Type B pancreatic cell (in vitro differentiated cells): Measurements from ENCODE around the gene RHEX. TPM values are rescaled to one million over a fixed set of nuclear protein-coding genes. Genes with fewer than 3 reads are reported as not detected.

ENCODE experiments used
- DNase-seq: peaks from one replicate; pipeline ENCODE4 v3.0.0; 2021; ENCODE audit warnings: mixed read lengths; ENCODE audit not compliant: unreplicated experiment; ENCODE audit errors: extremely low spot score
- H3K27ac Mint-ChIP-seq: 2 replicates; pipeline ENCODE4 v1.8.0; 2021; ENCODE audit warnings: mild to moderate bottlenecking, mixed read lengths
- H3K27me3 Mint-ChIP-seq: 2 replicates; pipeline ENCODE4 v1.8.0; 2021; ENCODE audit warnings: mixed read lengths
- H3K36me3 Mint-ChIP-seq: 2 replicates; pipeline ENCODE4 v1.8.0; 2021; ENCODE audit warnings: mixed read lengths
- H3K4me1 Mint-ChIP-seq: one replicate; pipeline ENCODE4 v1.8.0; 2021; ENCODE audit warnings: mixed read lengths; ENCODE audit not compliant: unreplicated experiment
- H3K4me3 Mint-ChIP-seq: 2 replicates; pipeline ENCODE4 v1.8.0; 2021; ENCODE audit warnings: mild to moderate bottlenecking, mixed read lengths
- H3K9me3 Mint-ChIP-seq: 2 replicates; pipeline ENCODE4 v1.8.0; 2021; ENCODE audit warnings: mixed read lengths
- total RNA-seq: library from RNA; stranded (reverse); gene quantifications from 2 replicates; pipeline ENCODE4 v1.2.1, GENCODE V29; 2021; ENCODE audit warnings: low replicate concordance
- TF ChIP-seq, protein P1 (sequence below): fragments of 200-600 bp; sonication (generic); conservative IDR thresholded peaks from 2 replicates; pipeline ENCODE4 v1.5.0; 2021; ENCODE audit warnings: antibody characterized with exemption, mild to moderate bottlenecking

Gene RHEX
- total RNA-seq, 1 donor from 2014 or later: not detected

DNA sequence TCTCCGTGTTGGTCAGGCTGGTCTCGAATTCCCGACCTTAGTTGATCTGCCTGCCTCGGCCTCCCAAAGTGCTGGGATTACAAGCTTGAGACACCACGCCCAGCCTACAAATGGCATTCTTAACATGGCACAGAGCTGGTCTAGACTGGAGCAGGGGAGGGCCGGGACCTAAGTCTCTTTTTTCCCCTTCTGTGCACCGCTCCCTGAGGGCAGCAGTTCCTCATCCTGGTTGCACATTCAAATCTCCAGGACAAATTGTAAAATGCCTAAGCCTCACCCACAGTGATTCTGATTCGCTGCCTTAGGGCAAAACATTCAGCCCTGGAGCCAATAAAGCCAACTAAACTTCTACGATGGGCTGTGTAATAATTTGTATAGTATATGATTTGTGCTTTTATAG lies 74.4 kb downstream of the RHEX start:
- TF ChIP-seq, protein P1, sequence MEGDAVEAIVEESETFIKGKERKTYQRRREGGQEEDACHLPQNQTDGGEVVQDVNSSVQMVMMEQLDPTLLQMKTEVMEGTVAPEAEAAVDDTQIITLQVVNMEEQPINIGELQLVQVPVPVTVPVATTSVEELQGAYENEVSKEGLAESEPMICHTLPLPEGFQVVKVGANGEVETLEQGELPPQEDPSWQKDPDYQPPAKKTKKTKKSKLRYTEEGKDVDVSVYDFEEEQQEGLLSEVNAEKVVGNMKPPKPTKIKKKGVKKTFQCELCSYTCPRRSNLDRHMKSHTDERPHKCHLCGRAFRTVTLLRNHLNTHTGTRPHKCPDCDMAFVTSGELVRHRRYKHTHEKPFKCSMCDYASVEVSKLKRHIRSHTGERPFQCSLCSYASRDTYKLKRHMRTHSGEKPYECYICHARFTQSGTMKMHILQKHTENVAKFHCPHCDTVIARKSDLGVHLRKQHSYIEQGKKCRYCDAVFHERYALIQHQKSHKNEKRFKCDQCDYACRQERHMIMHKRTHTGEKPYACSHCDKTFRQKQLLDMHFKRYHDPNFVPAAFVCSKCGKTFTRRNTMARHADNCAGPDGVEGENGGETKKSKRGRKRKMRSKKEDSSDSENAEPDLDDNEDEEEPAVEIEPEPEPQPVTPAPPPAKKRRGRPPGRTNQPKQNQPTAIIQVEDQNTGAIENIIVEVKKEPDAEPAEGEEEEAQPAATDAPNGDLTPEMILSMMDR: no peak
- Mint-ChIP-seq H3K27ac (no peak overlapping the region), H3K4me1 (no peaks in the 10 kb centered on the region), H3K4me3 (no peak overlapping the region), H3K36me3 (no peaks in the 10 kb centered on the region), H3K9me3 (no peaks in the 10 kb centered on the region), H3K27me3 (peaks cover 11% of the 10 kb centered on the region)
- DNase-seq: no peak

DNA sequence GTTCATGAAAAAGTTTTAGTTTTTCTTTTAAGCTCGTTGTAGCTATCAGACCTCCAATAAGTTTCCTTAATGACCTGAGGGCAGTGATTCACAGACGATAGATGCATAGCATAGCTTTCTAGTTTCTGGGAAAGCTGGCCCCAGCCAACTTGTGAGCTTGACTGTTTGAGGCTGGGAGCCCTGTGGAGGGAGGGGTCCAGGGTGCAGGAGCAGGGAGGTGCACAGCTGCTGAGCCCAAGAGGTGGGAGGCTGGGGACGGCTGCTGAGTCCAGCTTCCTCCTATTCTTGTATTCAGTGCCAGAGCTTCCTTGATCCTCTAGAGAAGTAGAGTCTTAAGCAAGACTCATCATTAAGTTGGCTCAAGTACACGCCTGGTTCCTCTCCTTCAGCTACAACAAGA lies 75.2 kb downstream of the RHEX start:
- H3K36me3 Mint-ChIP-seq: no peaks in the 10 kb centered on the region
- no peak overlapping the region for H3K27ac Mint-ChIP-seq
- no peak overlapping the region for H3K4me3 Mint-ChIP-seq
- peaks cover 8% of the 10 kb centered on the region for H3K27me3 Mint-ChIP-seq
- TF ChIP-seq, protein P1: no peak
- no peaks in the 10 kb centered on the region for H3K9me3 Mint-ChIP-seq
- no peaks in the 10 kb centered on the region for H3K4me1 Mint-ChIP-seq
- DNase-seq: no peak

DNA sequence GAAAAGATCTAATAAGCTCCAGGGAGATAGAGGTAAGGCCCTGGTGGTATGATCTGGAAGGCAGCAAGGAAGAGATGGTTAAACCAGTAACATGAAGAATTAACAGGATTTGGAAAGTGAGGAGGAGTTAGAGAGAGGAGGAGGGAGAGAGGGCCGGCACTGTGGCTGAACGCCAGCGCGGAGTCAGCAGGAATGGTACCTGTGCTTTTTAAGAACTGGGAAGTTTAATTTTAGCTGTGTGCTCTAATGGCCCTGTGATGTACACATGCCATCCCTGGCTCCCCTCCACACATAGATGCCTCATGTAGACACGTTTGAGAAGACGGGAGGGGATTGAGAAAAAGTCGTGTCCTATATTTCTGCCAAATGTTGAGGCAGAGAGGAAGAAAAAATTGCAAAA lies 78.1 kb downstream of the RHEX start:
- no peaks in the 10 kb centered on the region for H3K36me3 Mint-ChIP-seq
- no peak overlapping the region for H3K4me3 Mint-ChIP-seq

DNA sequence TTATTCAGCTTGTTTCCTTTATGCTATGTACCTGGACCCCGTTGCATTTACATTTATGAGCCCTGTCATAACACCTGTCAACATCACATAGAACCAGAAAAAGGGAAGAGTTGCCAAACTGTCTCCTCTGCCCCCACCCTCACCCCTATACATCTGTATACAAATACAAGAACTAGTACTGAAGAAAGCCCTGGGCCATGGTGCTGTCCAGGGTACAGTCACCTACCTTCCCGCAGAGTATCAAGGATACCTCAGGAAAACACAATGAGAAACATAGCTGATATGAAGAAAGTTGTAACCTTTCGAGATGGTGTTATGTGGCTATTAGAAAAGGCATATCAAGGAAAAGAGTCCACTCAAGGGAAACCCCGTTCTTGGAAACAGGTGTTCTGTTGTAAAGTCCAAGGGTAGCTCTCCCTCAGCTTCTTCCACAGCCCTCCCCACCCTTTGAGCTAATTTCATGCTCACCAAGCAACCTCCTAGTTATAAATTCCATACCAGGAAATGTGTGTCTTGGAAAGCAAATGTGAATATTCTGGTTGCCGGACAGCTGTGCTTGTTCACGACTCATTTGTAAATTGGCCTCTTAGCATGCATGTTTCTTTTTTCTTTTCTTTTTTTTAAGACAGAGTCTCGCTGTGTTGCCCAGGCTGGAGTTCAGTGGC lies 80.9 kb downstream of the RHEX start:
- Mint-ChIP-seq H3K27ac (no peak overlapping the region), H3K9me3 (no peaks in the 10 kb centered on the region), H3K36me3 (no peaks in the 10 kb centered on the region), H3K27me3 (peaks cover 7% of the 10 kb centered on the region), H3K4me1 (no peaks in the 10 kb centered on the region), H3K4me3 (no peak overlapping the region)
- DNase-seq: no peak
- TF ChIP-seq, protein P1: no peak

More for the DNA sequence above, 78.1 kb downstream of the RHEX start:
- Mint-ChIP-seq H3K9me3 (no peaks in the 10 kb centered on the region), H3K27me3 (peaks cover 7% of the 10 kb centered on the region), H3K4me1 (no peaks in the 10 kb centered on the region), H3K27ac (no peak overlapping the region)
- TF ChIP-seq, protein P1: no peak
- no peak for DNase-seq

DNA sequence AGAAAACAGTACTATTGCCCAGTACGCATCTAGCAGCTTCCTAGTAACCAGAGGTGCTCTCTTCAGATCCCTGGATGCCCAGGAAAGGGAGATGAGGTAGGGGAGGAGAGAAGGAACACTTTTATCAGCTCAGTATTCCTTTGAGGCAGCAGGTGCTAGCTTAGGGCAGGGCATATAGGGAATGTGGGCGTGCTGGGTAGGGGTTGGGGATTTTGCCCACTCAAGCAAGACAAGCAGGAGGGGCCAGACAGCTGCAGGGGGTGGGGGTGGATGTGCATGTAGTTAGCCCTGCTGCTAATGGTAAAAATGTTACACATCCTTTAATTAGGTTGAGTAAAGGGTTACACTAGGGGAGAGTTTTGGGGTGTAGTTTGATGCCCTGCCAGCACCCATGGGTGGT lies 82.3 kb downstream of the RHEX start:
- H3K27ac Mint-ChIP-seq: no peak overlapping the region
- no peaks in the 10 kb centered on the region for H3K4me1 Mint-ChIP-seq
- H3K36me3 Mint-ChIP-seq: no peaks in the 10 kb centered on the region
- peaks cover 14% of the 10 kb centered on the region for H3K27me3 Mint-ChIP-seq
- H3K4me3 Mint-ChIP-seq: no peak overlapping the region
- no peak for DNase-seq
- TF ChIP-seq, protein P1: no peak
- no peaks in the 10 kb centered on the region for H3K9me3 Mint-ChIP-seq
